Endothelial cell of umbilical vein (primary cell): ENCODE measurements around the gene PRRX1. TPM values are rescaled to one million over a fixed set of nuclear protein-coding genes. Genes with fewer than 3 reads are reported as not detected.

Experiments used
- BruUV-seq: library from RNA; stranded (reverse); fragments of 400-500 nt; replicated peaks from 2 replicates; lab custom pipeline; 2021; lab: Mats Ljungman, UMichigan
- CTCF ChIA-PET: fragments of 300-600, 350-600 bp; sonication (Branson Sonifier 250); formaldehyde crosslinking; loops from one replicate; lab custom pipeline; 2021; ENCODE audit warnings: antibody characterized with exemption, inconsistent platforms; lab: Charles Lee
- POLR2A ChIA-PET: fragments of 300-600, 350-600 bp; sonication (Branson Sonifier 250); formaldehyde crosslinking; loops from one replicate; lab custom pipeline; 2021; ENCODE audit warnings: antibody characterized with exemption, inconsistent platforms; lab: Charles Lee
- DNase-seq: peaks from one replicate; pipeline ENCODE4 v3.0.0-alpha.2; 2011; ENCODE audit warnings: low read depth, low spot score
- FAIRE-seq: peaks from 2 replicates; lab custom pipeline; 2011; peaks lifted over from hg19 to GRCh38; lab: Jason Lieb, UNC
- H2AFZ ChIP-seq: 2 replicates; pipeline ENCODE4 v1.6.0; 2012; ENCODE audit warnings: low read depth, low read length, control low read depth, inconsistent platforms
- H3K27ac ChIP-seq: 2 replicates; pipeline ENCODE4 v1.5.1; 2011; ENCODE audit warnings: low read depth, mild to moderate bottlenecking, control low read depth, low read length, moderate library complexity; ENCODE audit not compliant: insufficient read depth
- H3K27me3 ChIP-seq, 2 experiments: 2 replicates each; pipeline versions ENCODE4 v1.6.0 to v1.6.1; 2011; ENCODE audit warnings: low read length in 2 of 2, mixed read lengths in 1 of 2; ENCODE audit not compliant: control insufficient read depth in 2 of 2, insufficient read depth in 2 of 2
- H3K36me3 ChIP-seq, 2 experiments: 2 replicates in 1 of 2; 3 replicates in 1 of 2; pipeline ENCODE4 v1.5.1; 2011; ENCODE audit warnings: low read length in 2 of 2, mild to moderate bottlenecking in 1 of 2, moderate library complexity in 1 of 2; ENCODE audit not compliant: control insufficient read depth in 2 of 2, insufficient read depth in 2 of 2; ENCODE audit errors: extremely low read depth in 1 of 2
- H3K4me1 ChIP-seq: 3 replicates; pipeline ENCODE4 v1.5.1; 2011; ENCODE audit warnings: mild to moderate bottlenecking, low read length; ENCODE audit not compliant: control insufficient read depth, insufficient read depth; ENCODE audit errors: extremely low read depth
- H3K4me2 ChIP-seq: 2 replicates; pipeline ENCODE4 v1.6.1; 2011; ENCODE audit warnings: low read length, control low read depth, mixed read lengths; ENCODE audit not compliant: insufficient read depth
- H3K4me3 ChIP-seq, 3 experiments: fragments of 200-600 bp in 1 of 3; sonication (generic), shearing (Covaris generic) in 1 of 3; replicated peaks in 1 of 3; 2 replicates each; pipeline ENCODE4 v1.5.1; 2011 to 2016; ENCODE audit warnings: control low read depth in 3 of 3, low read length in 3 of 3, mild to moderate bottlenecking in 2 of 3, inconsistent platforms in 1 of 3, low read depth in 1 of 3, moderate library complexity in 1 of 3; ENCODE audit not compliant: insufficient read depth in 1 of 3
- H3K79me2 ChIP-seq: 2 replicates; pipeline ENCODE4 v1.6.0; 2012; ENCODE audit warnings: low read length, inconsistent platforms; ENCODE audit not compliant: control insufficient read depth, insufficient read depth
- H3K9ac ChIP-seq: replicated peaks from 2 replicates; pipeline ENCODE3; 2011; ENCODE audit warnings: low read length, control low read depth; ENCODE audit not compliant: insufficient read depth; ENCODE audit errors: extremely low read depth
- H3K9me1 ChIP-seq: replicated peaks from 3 replicates; pipeline ENCODE4 v1.6.0; 2011; ENCODE audit warnings: mild to moderate bottlenecking, low read length; ENCODE audit not compliant: control insufficient read depth, insufficient read depth; ENCODE audit errors: extremely low read depth
- H3K9me3 ChIP-seq: replicated peaks from 2 replicates; pipeline ENCODE4 v1.5.1; 2012; ENCODE audit warnings: low read length, inconsistent platforms; ENCODE audit not compliant: control insufficient read depth, insufficient read depth
- H4K20me1 ChIP-seq: replicated peaks from 2 replicates; pipeline ENCODE3; 2011; ENCODE audit warnings: mild to moderate bottlenecking, low read length; ENCODE audit not compliant: control insufficient read depth, insufficient read depth; ENCODE audit errors: extremely low read depth
- CTCF ChIP-seq, 2 donors: IDR thresholded peaks; 1 replicate in 1 of 2; 2 replicates in 1 of 2; pipeline ENCODE4 v1.5.1; 2011; ENCODE audit warnings: low read length in 2 of 2, mild to moderate bottlenecking in 2 of 2, moderate library complexity in 2 of 2, control low read depth in 1 of 2, inconsistent platforms in 1 of 2, low read depth in 1 of 2; ENCODE audit not compliant: insufficient read depth in 1 of 2; ENCODE audit errors: extremely low read depth in 1 of 2
- EZH2 ChIP-seq: IDR thresholded peaks from 2 replicates; pipeline ENCODE4 v1.6.1; 2012; ENCODE audit warnings: borderline replicate concordance, low read depth, mild to moderate bottlenecking, moderate library complexity, low read length, inconsistent platforms; ENCODE audit not compliant: severe bottlenecking
- FOS ChIP-seq: IDR thresholded peaks from 2 replicates; pipeline ENCODE4 v1.6.1; 2011; ENCODE audit warnings: mild to moderate bottlenecking, low read length, moderate library complexity, borderline replicate concordance; ENCODE audit not compliant: insufficient read depth
- GATA2 ChIP-seq: IDR thresholded peaks from 2 replicates; pipeline ENCODE4 v1.7.0; 2011; ENCODE audit warnings: low read depth, mild to moderate bottlenecking, moderate library complexity, mixed read lengths, low read length; ENCODE audit not compliant: insufficient read length, insufficient read depth
- JUN ChIP-seq: IDR thresholded peaks from 2 replicates; pipeline ENCODE4 v1.6.1; 2011; ENCODE audit warnings: borderline replicate concordance, low read depth; ENCODE audit not compliant: insufficient read length, insufficient read depth
- MAX ChIP-seq: IDR thresholded peaks from 2 replicates; pipeline ENCODE4 v1.6.1; 2011; ENCODE audit not compliant: insufficient read depth, insufficient read length
- MYC ChIP-seq: IDR thresholded peaks from one replicate; pipeline ENCODE4 v1.6.1; 2011; ENCODE audit warnings: mild to moderate bottlenecking, low read depth, low read length
- POLR2A ChIP-seq: IDR thresholded peaks from 2 replicates; pipeline ENCODE4 v1.6.1; 2012; ENCODE audit warnings: low read depth, mild to moderate bottlenecking, control low read depth, low read length
- dilution Hi-C: fragments of 300-500 bp; cut with MboI; formaldehyde crosslinking; loops from one replicate; pipeline ENCODE4 v1.15.0; 2019; ENCODE audit warnings: low sequenced_read_pairs; ENCODE audit not compliant: extremely low pct_ligation_motif_present
- intact Hi-C: fragments of 100-400 bp; cut with micrococcal nuclease; formaldehyde crosslinking; loops from one replicate; pipeline ENCODE4 v1.10.0; 2022
- polyA plus RNA-seq, 4 experiments: library from polyadenylated mRNA; depleted of rRNA in 3 of 4; stranded (reverse) in 3 of 4; unstranded in 1 of 4; fragments of >200 nt; gene quantifications; 2 replicates each; pipeline versions ENCODE4 v1.2.1 to v1.2.3, GENCODE V29; 2011 to 2012; ENCODE audit warnings: missing spikeins in 1 of 4
- total RNA-seq: library from RNA; stranded (reverse); gene quantifications from 2 replicates; pipeline ENCODE4 v1.2.3, GENCODE V29; 2021

The PRRX1 gene
- total and polyA plus RNA-seq, 2 donors (not counting 3 experiments of a cell fraction or from before 2014, with no cell fraction given), result 0.03 TPM; not detected in 1

- H4K20me1 ChIP-seq, result no peaks in the 10 kb centered on the region
- no peaks in the 10 kb centered on the region for H3K9me3 ChIP-seq
- no peak overlapping the region for H3K27ac ChIP-seq
- peaks cover 26% of the 10 kb centered on the region for H3K4me1 ChIP-seq
- FAIRE-seq (no peak), DNase-seq (no peak)
- BruUV-seq, result no TSS peak
- ChIA-PET POLR2A (no interaction called here), CTCF (interaction anchor here (1.2 to 3.1 kb wide), 4 partner anchors 19 to 39 kb away, joined by 3 to 25 read pairs (median 3); no protein-coding TSS in a partner anchor)
- dilution Hi-C loops (no loop called here), intact Hi-C loops (no loop called here)
- no peaks in the 10 kb centered on the region for H3K79me2 ChIP-seq
- no peak overlapping the region for H3K4me2 ChIP-seq
- no peak overlapping the region for H3K4me3 ChIP-seq
- no peak for TF ChIP-seq CTCF (IDR thresholded peaks at IDR 0.05; ENCODE audit: extremely low read depth in 1 of 2, insufficient read depth in 1 of 2, low read depth in 1 of 2, low read length in 2 of 2)
- no peak for TF ChIP-seq MAX
- TF ChIP-seq MYC, result no peak
- TF ChIP-seq POLR2A, result no peak
- no peak for TF ChIP-seq GATA2
- no peaks in the 10 kb centered on the region for H3K9me1 ChIP-seq
- H3K27me3 ChIP-seq, result no peaks in the 10 kb centered on the region
- no peaks in the 10 kb centered on the region for H3K36me3 ChIP-seq
- H3K9ac ChIP-seq, result no peak overlapping the region
- peak overlapping the region; percentile 31 for H2AFZ ChIP-seq
These were observed 47.8 kb downstream of the PRRX1 start for GRCh38 chr1:170711682-170712081.

- POLR2A ChIA-PET, result no interaction called here
- H3K9me3 ChIP-seq, result no peaks in the 10 kb centered on the region
- H3K27ac ChIP-seq, result no peak overlapping the region
- H3K4me1 ChIP-seq, result peaks cover 8% of the 10 kb centered on the region
- no peak overlapping the region for H3K4me2 ChIP-seq
- intact Hi-C loops, result no loop called here
- H2AFZ ChIP-seq, result no peak overlapping the region
- H3K9ac ChIP-seq, result no peak overlapping the region
- CTCF ChIA-PET, result no interaction called here
- no peak for DNase-seq
- TF ChIP-seq EZH2 (no peak), FOS (no peak), CTCF (IDR thresholded peaks at IDR 0.05; ENCODE audit: extremely low read depth in 1 of 2, insufficient read depth in 1 of 2, low read depth in 1 of 2, low read length in 2 of 2) (no peak), JUN (no peak)
- H3K79me2 ChIP-seq, result no peaks in the 10 kb centered on the region
- H4K20me1 ChIP-seq, result no peaks in the 10 kb centered on the region
- H3K9me1 ChIP-seq, result no peaks in the 10 kb centered on the region
- no peak overlapping the region for H3K4me3 ChIP-seq
- no peaks in the 10 kb centered on the region for H3K27me3 ChIP-seq
- no peak for FAIRE-seq
- no peaks in the 10 kb centered on the region for H3K36me3 ChIP-seq
- no TSS peak for BruUV-seq
- dilution Hi-C loops, result no loop called here
These were observed 50.2 kb downstream of the PRRX1 start for GRCh38 chr1:170714163-170714562.
